ENCODE results near the gene PDE8B.

The PDE8B gene

GRCh38 chr5:77192441-77193050 lies 17.9 kb upstream of the PDE8B start:
- DNase-seq (ENCODE audit: low read depth in 2 of 2) = no peak

- no peak for DNase-seq (ENCODE audit: low read depth in 2 of 2)
Measured at GRCh38 chr5:77194762-77195161, 15.7 kb upstream of the PDE8B start.

GRCh38 chr5:77197840-77198554 lies 12.5 kb upstream of the PDE8B start:
- DNase-seq (ENCODE audit: low read depth in 2 of 2) = no peak

- DNase-seq (ENCODE audit: low read depth in 2 of 2) = no peak
Measured at GRCh38 chr5:77200663-77201062, 9.8 kb upstream of the PDE8B start.

GRCh38 chr5:77202145-77202544 lies 8.3 kb upstream of the PDE8B start:
- DNase-seq (ENCODE audit: low read depth in 2 of 2) = no peak

- DNase-seq (ENCODE audit: low read depth in 2 of 2) = no peak
Measured at GRCh38 chr5:77204967-77205366, 5.5 kb upstream of the PDE8B start.

GRCh38 chr5:77208507-77209163 lies 1.8 kb upstream of the PDE8B start:
- no peak for DNase-seq (ENCODE audit: low read depth in 2 of 2)

- DNase-seq (ENCODE audit: low read depth in 2 of 2) = no peak
Measured at GRCh38 chr5:77209495-77210090, 887 bp upstream of the PDE8B start.

- no peak for DNase-seq (ENCODE audit: low read depth in 2 of 2)
Measured at GRCh38 chr5:77210964-77211690, 647 bp downstream of the PDE8B start.

- no peak for DNase-seq (ENCODE audit: low read depth in 2 of 2)
Measured at GRCh38 chr5:77211691-77212047, 1.2 kb downstream of the PDE8B start.

GRCh38 chr5:77213601-77214000 lies 3.1 kb downstream of the PDE8B start:
- DNase-seq (ENCODE audit: low read depth in 2 of 2) = no peak

- no peak for DNase-seq (ENCODE audit: low read depth in 2 of 2)
Measured at GRCh38 chr5:77214151-77214550, 3.7 kb downstream of the PDE8B start.

- DNase-seq (ENCODE audit: low read depth in 2 of 2) = no peak
Measured at GRCh38 chr5:77218263-77218662, 7.8 kb downstream of the PDE8B start.

- DNase-seq (ENCODE audit: low read depth in 2 of 2) = no peak
Measured at GRCh38 chr5:77221115-77221514, 10.6 kb downstream of the PDE8B start.

GRCh38 chr5:77222722-77223121 lies 12.2 kb downstream of the PDE8B start:
- no peak for DNase-seq (ENCODE audit: low read depth in 2 of 2)

- DNase-seq (ENCODE audit: low read depth in 2 of 2) = no peak
Measured at GRCh38 chr5:77223653-77224052, 13.2 kb downstream of the PDE8B start.

GRCh38 chr5:77224672-77225355 lies 14.3 kb downstream of the PDE8B start:
- DNase-seq (ENCODE audit: low read depth in 2 of 2) = no peak

- DNase-seq (ENCODE audit: low read depth in 2 of 2) = no peak
Measured at GRCh38 chr5:77225531-77225930, 15.1 kb downstream of the PDE8B start.

GRCh38 chr5:77229887-77230286 lies 19.4 kb downstream of the PDE8B start:
- DNase-seq (ENCODE audit: low read depth in 2 of 2) = no peak

- DNase-seq (ENCODE audit: low read depth in 2 of 2) = no peak
Measured at GRCh38 chr5:77230727-77231470, 20.4 kb downstream of the PDE8B start.
